ENCODE data around the gene TNS3.
"Not testable (repeated sequence)": the region's sequence is repeated elsewhere in the genome, so short reads cannot be mapped to it uniquely, and the experiment has no call there.

The TNS3 gene

GRCh38 chr7:47453093-47454061 is 128.5 kb downstream of the TNS3 start:
- no peak for DNase-seq (ENCODE audit: low read depth in 2 of 2)

GRCh38 chr7:47452715-47453092 is 129.2 kb downstream of the TNS3 start:
- no peak for DNase-seq (ENCODE audit: low read depth in 2 of 2)

GRCh38 chr7:47452295-47452694 is 129.6 kb downstream of the TNS3 start:
- no peak for DNase-seq (ENCODE audit: low read depth in 2 of 2)

GRCh38 chr7:47451851-47452205 is 130.1 kb downstream of the TNS3 start:
- no peak for DNase-seq (ENCODE audit: low read depth in 2 of 2)

GRCh38 chr7:47449810-47450590 is 131.9 kb downstream of the TNS3 start:
- DNase-seq (ENCODE audit: low read depth in 2 of 2), result no peak

- no peak for DNase-seq (ENCODE audit: low read depth in 2 of 2)
Observed at GRCh38 chr7:47448971-47449370, 132.9 kb downstream of the TNS3 start.

GRCh38 chr7:47447621-47448349 is 134.1 kb downstream of the TNS3 start:
- DNase-seq (ENCODE audit: low read depth in 2 of 2), result no peak

GRCh38 chr7:47446871-47447466 is 134.9 kb downstream of the TNS3 start:
- DNase-seq (ENCODE audit: low read depth in 2 of 2), result no peak

GRCh38 chr7:47444376-47445098 is 137.4 kb downstream of the TNS3 start:
- DNase-seq (ENCODE audit: low read depth in 2 of 2), result no peak

GRCh38 chr7:47443049-47443448 is 138.9 kb downstream of the TNS3 start:
- DNase-seq (ENCODE audit: low read depth in 2 of 2), result no peak

- no peak for DNase-seq (ENCODE audit: low read depth in 2 of 2)
Observed at GRCh38 chr7:47442605-47442865, 139.4 kb downstream of the TNS3 start.

GRCh38 chr7:47441796-47442604 is 139.9 kb downstream of the TNS3 start:
- no peak for DNase-seq (ENCODE audit: low read depth in 2 of 2)

GRCh38 chr7:47441048-47441447 is 140.9 kb downstream of the TNS3 start:
- not testable (repeated sequence) for DNase-seq (ENCODE audit: low read depth in 2 of 2)

GRCh38 chr7:47440320-47440719 is 141.6 kb downstream of the TNS3 start:
- DNase-seq (ENCODE audit: low read depth in 2 of 2), result no peak

- no peak for DNase-seq (ENCODE audit: low read depth in 2 of 2)
Observed at GRCh38 chr7:47439181-47439667, 142.7 kb downstream of the TNS3 start.

- DNase-seq (ENCODE audit: low read depth in 2 of 2), result no peak
Observed at GRCh38 chr7:47438411-47439029, 143.4 kb downstream of the TNS3 start.

- DNase-seq (ENCODE audit: low read depth in 2 of 2), result no peak
Observed at GRCh38 chr7:47435889-47436312, 146.0 kb downstream of the TNS3 start.

- no peak for DNase-seq (ENCODE audit: low read depth in 2 of 2)
Observed at GRCh38 chr7:47433564-47433895, 148.4 kb downstream of the TNS3 start.

GRCh38 chr7:47432671-47433563 is 149.0 kb downstream of the TNS3 start:
- DNase-seq (ENCODE audit: low read depth in 2 of 2), result no peak

Data from stimulated activated CD4-positive, alpha-beta T cell treated with anti-CD3 and anti-CD28 coated beads, Interleukin-12 subunit alpha, Interleukin-12 subunit beta, amount 100 ng/mL, for 24 hours (primary cell).